Peyer's patch (tissue), 4 donors: ENCODE measurements around the gene GLT6D1.

Experiments
- CTCF ChIP-seq, 6 experiments: fragments of 450-650 bp in 4 of 6; fragments of 200-600 bp in 2 of 6; sonication (generic) in 1 of 6; IDR thresholded peaks; one replicate each; pipeline ENCODE4 v1.5.1; 2017 to 2019; ENCODE audit warnings: antibody characterized with exemption in 6 of 6, mild to moderate bottlenecking in 3 of 6, moderate library complexity in 1 of 6
- POLR2A ChIP-seq, 2 donors: fragments of 450-650 bp; IDR thresholded peaks; one replicate each; pipeline ENCODE4 v1.5.1; 2017; ENCODE audit warnings: antibody characterized with exemption in 2 of 2, mild to moderate bottlenecking in 2 of 2, moderate library complexity in 2 of 2

- TF ChIP-seq CTCF (IDR thresholded peaks at IDR 0.05) (no peak), POLR2A (IDR thresholded peaks at IDR 0.05) (no peak)
These were observed 52.7 kb downstream of the GLT6D1 start for GRCh38 chr9:135586601-135587109.
